Activated T-cell treated with anti-CD3 and anti-CD28 coated beads for 4 hours (primary cell): Measurements from ENCODE around the gene CASZ1.

Experiments
- DNase-seq: peaks from one replicate; pipeline ENCODE4 v3.0.0-alpha.2; 2020

Gene CASZ1

GRCh38 chr1:10724948-10725847 is 71.2 kb downstream of the CASZ1 start:
- DNase-seq = no peak

DNA sequence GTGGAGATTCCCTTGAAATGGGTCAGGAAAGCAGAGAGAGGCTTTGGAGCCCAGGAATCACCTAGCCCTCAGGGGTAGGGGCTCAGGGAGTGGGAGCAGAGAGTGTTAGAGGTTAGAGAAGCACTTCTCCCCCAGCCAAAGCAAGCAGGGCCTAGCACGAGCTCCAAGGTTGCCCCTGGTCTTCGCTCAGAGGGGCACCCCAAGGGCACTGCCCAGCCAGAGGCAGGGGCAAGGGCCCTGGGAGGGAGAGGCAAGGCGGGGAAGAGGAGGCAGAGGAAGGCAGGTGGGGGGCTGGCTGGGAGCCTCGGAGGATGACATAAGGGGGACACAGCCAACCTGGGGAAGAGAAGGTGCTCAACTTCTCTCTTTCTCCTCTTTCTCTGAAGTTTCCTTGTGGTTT is 71.9 kb downstream of the CASZ1 start:
- DNase-seq = no peak

- no peak for DNase-seq
Measured at GRCh38 chr1:10724052-10724494, 72.4 kb downstream of the CASZ1 start.

DNA sequence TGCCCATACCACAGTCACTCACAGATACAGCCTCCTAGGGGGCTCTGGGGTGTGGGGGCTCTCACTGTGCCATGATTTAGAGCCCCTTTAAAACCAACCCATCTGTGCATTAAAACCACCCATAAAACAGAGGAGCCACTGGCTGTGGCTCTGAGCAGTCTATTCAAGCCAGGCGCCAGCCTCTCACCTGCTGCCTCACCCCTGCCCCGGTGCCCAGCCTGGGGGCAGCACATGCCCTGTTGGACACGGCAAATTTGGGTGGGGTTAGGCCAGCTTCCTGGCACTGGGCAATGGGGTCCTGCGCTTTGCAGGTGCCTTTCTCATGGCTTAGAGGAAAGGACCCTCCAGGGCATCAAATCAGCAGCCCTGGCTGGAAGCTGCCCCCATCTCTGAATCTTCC is 73.1 kb downstream of the CASZ1 start:
- DNase-seq = no peak

GRCh38 chr1:10722803-10723202 is 73.6 kb downstream of the CASZ1 start:
- no peak for DNase-seq

DNA sequence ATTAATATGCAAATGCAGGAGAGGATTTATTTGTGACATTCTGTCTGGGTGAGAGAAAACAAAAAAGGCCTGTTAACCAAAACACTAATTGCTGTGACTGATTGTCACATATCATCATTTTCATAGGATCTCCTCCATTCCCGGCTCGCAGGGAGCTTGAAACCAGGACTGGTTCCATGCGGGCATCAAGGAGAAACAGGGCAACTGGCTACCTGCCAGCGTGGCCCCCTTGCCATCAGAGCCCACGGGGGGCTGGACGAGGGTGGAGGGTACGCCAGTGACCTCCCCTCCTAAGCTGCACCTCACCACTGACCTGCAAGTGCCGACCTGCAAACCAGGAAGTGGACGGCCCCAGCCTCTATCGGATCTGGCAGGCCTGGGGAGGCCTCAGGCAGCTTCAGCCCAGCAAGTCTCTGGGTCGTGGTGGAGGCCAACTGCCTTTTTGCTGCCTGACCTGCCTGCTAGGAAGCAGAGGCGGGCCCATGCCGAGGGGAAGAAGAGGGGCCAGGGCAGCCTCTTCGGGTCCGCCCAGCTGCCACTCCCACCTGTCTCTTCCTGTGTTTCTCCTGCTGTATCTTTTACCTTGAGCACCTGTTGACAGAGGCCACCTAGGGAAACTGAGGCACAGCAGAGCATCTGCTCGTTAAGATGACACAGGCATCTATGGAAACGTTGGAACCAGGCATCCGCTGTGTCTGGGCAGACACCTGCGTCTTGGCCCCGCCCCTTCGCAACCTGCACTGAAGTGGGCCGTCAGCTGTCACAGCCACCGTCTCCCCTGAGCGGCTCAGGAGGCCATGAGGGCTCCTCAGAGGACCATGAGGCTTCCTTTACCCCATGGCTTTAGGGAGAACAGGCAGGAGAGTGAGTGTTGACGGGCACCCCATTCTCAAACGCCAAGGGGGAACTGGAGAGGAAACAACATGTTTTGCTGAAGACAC is 74.8 kb downstream of the CASZ1 start:
- DNase-seq = no peak

GRCh38 chr1:10720635-10721034 is 75.8 kb downstream of the CASZ1 start:
- DNase-seq = no peak

DNA sequence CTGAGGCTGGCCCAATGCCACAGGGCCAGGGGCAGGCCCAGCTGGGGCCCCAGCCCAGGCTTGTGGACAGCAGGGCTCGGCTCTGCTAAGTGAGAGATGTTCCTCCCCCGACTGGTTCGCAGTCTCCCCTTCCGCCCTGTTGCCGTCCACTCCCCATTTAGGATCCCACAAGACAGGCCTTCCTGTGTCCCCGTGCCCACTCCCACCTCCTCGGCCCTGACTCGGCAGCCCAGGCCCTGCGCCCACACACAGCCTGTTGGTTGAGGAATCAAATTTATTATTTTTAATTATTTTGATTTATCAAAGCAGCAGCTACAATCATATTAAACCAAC is 78.4 kb downstream of the CASZ1 start:
- DNase-seq = no peak

DNA sequence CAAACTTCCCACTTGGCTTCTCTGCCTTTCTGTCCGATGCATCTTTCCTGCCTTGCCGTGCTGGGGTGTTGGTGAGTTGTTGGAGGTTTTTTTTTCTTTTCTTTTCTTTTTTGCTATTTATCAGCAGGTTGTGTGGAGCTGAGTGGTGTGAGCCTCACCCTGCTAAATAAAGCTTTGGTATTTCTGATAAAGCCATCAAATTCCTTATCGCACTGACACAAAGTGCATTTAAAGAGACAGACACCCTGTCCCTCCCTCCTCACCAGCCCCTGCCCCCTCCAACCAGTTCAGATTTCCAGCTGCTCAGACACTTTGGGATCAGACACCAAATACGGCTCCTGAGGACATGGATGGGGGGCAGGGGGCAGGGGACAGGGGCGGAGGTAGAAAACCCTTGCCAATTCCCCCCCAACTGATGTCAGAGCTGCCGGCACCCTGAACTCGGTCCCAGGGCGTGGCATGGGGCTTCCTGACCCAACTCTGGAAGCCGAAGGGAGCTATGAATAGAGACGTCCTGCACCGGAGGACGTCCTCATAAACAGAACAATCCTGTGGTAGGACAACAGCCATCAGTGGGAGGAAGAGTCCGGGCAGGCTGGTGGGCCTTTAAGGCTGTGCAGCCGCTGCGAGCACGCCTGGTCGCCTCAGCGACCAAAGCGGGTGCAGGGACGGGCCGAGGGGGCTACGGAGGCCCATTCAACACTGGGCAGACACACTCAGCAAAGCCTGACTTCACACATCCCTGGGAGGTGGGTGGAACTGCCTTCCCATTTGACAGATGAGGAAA is 79.0 kb downstream of the CASZ1 start:
- no peak for DNase-seq

DNA sequence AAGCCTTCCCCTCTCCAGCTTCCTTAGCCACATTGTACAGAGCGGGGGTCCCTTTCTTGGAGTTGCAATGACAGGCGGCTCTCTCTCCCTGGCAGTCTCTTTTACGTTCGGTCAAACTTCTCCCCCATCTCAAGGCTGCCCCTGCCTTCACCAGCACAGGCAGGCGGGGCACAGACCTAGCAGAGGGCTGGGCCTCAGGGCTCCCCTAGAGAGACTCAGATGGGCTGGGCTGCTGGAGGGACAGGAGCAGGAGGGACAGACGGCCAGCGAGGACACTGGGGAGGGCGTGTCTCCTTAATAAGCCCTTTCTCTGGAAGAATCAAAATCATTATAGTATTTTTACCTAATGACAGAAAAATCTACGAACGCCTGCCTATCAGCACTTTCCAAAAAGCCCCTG is 79.6 kb downstream of the CASZ1 start:
- no peak for DNase-seq

DNA sequence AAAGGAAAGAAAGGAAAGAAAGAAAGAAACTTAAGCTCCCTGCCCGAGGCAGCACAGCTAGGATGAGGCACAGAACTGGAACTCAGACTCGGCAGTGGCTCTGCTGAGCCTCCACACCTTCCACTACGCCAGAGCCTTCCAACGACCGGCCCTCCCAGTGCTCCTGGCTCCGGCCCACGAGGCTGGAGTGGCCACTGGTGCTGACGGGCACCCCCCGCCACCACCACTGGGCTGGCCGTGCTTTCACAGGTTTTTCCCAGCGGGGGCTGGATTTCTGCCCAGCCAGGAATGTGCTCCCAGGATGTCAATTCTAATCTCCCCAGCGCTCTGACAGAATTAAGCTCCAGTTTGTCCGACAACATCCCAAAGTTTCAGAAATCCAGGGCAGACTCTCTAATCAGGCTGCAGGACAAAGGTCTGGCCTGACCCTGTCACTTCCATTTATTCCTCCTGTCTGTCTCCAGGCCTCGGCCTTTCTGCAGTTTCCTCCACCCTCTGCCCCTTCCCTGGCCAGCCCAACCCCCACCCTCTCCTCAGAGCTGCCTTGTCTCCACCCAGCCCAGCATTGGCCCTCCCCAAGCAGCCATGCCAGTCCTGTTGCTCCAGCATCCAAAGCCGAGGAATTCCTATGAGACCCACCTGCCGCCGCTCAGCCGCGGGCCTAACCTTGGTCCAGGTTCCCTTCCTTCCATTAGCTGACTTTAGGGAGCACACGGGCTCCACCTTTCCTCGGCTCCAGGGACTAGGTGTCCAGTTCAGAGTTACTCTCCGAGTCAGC is 81.9 kb downstream of the CASZ1 start:
- no peak for DNase-seq

DNA sequence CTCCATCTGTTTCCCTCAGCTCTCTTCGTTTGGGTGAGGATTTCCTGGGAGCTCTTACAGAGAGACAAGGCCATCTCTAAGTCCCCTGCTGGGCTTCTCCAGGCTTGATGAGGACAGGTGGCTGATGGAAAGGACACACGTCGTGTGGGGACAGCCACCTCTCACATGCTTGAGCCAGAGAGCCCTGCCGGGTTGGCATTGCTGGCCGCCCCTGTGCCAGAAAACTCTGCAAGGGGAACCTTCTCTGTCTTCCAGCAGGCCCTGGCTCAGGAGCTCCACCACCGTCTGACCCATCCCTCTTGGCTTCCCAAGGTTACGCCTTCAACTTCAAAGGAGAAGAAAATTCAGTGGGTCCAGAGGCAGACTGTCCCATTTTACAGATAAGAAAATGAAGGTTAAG is 82.8 kb downstream of the CASZ1 start:
- DNase-seq = no peak

GRCh38 chr1:10712568-10713362 is 83.7 kb downstream of the CASZ1 start:
- no peak for DNase-seq

DNA sequence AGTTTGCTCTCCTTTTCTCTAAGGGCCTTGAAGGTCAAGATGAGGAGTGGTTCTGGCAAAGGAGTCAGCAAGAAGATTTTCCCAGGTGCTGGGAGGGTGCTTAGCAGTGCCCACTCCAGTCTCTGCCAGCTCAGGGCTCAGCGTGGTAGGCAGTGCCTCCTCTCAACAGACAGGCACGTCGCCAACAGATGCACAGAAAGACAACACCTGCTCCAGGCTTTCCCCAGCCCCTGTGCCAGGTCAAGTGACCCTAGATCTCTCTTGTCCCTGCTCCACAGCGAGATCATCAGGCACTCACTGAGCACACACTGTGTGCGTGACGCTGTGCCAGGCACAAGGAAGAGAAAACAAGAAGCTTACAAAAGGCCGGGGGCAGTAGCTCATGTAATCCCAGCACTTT is 86.0 kb downstream of the CASZ1 start:
- no peak for DNase-seq

DNA sequence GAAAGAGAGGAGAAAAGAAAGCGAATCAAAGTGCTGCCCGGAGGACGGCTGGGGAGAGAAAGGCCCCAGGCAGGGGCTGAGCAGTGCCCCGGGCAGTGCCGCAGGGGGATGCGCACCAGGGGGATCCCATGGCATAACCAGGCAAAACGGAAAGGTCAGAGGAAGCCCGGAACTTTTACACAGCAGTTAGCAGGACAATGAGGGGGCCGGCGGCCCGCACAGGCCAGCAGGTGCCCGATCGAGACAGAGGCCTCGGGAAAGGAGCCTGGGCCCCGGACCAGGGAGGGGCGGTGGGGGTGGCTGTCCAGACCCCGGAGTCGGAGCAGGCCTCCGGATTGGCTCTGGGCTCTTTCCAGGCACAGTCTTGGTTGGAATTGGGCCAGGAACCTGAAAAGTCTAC is 86.8 kb downstream of the CASZ1 start:
- DNase-seq = no peak

DNA sequence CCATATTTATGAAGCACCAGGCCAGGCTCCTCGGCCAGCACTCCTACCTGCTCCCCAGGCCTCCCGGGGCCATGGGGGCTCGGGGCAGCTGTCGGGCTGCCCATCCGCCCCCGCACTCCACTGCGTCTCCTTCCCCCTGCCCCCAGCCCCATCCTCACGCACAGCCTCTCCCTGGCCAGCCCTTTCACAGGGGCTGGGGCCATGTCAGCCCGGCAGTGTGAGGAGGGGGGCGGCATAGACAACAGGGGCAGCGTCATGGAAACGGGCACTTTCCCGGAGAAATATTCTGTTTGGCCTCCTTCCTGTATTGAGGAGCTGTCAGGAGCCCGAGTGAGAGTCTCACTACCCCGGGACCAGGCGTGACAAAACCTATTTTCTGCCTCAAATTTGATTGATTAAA is 87.3 kb downstream of the CASZ1 start:
- DNase-seq = no peak

GRCh38 chr1:10708757-10709156 is 87.7 kb downstream of the CASZ1 start:
- no peak for DNase-seq

DNA sequence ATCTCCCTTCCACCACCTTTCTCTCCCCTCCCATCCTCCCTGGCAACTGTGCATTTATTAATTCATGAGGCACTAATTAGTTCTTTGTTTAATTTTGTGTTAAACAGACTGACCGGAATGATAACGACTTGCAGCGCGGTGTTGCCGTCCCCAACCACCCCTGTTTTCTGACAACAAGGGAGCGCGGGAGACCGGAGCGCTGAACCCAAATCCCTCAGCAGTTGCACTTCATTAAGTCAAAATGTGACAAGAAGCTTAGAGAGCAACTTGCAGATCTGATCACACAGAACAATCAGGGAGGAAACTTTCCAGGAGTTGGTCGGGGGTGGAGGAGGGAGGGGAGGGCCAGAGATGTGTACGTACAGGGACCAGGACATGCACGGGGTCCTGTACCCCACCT is 89.2 kb downstream of the CASZ1 start:
- DNase-seq = no peak

- no peak for DNase-seq
Measured at GRCh38 chr1:10706376-10706913, 90.0 kb downstream of the CASZ1 start.

GRCh38 chr1:10705953-10706352 is 90.5 kb downstream of the CASZ1 start:
- no peak for DNase-seq

GRCh38 chr1:10704368-10704882 is 92.0 kb downstream of the CASZ1 start:
- DNase-seq = no peak
